GM23248 (cell line): ENCODE measurements around the gene YAF2.

Experiments used
- EZH2 ChIP-seq: fragments of 200-600 bp; sonication (generic); IDR thresholded peaks from 2 replicates; pipeline ENCODE4 v1.6.1; 2018; ENCODE audit warnings: antibody characterized with exemption, mild to moderate bottlenecking; ENCODE audit not compliant: insufficient read depth, poor library complexity, severe bottlenecking
- EZH2phosphoT487 ChIP-seq: fragments of 200-600 bp; sonication (generic); IDR thresholded peaks from 2 replicates; pipeline ENCODE4 v1.6.1; 2018; ENCODE audit warnings: antibody characterized with exemption, moderate library complexity, mild to moderate bottlenecking, low read depth; ENCODE audit not compliant: insufficient read depth

DNA sequence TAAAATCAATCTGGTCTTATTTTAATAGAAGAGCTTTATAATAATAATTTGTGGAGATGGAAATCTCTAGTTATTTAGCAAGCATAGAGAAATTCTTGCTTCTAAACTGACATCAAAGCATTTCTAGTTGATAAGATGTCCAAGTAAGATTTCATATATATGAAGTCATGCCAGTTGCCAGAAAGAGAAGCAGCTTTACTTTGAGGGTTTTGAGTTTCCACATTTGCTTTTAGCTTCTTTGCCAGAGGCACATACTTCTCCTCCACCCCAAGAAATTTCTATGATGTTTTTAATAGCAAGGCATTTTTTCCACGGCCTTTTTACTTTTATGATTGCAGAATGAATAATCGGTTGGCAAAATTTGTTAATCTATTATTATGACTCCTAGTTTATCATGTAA lies 24.2 kb upstream of the YAF2 start:
- TF ChIP-seq EZH2 (no peak), EZH2phosphoT487 (no peak)
